ENCODE results near the gene KAZN.

Gene KAZN

DNA sequence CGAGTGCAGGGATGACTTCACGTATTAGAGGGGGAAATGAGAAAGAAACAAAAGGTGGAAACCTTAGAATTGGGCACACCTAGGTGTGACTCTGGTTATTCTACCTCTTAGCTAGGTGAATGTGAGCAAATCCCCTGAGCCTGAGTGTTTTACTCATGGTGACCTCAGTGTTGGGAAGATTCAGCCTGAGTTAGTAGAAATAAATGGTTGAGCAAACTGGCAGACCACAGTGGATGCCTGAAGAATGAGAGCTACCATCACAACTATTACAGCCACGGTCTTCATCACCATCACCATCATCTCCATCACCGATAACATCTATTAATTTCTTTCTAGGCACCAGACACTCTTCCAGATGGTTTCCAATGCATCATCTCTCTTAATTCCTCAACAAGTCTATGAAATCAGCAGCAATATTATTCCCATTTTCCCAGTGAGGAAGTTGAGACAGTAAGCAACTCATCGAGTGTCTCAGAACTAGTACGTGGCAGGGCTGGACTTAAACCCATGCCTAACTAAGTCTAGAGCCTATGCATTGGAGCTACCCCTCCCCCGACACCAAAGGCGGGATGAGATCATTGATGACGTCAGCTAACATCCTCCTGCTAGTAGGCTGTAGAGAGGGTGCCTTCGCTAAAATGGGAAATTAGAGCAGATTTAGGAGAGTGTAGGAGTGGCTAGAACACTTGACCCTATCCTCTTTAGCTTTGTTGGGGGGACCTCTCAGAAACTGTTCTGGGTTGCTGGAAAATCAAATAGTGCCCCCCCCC is 7.9 kb upstream of the KAZN start:
- DNase-seq: no peak

- no peak for DNase-seq
Observed at GRCh38 chr1:14591600-14591999, 6.9 kb upstream of the KAZN start.

DNA sequence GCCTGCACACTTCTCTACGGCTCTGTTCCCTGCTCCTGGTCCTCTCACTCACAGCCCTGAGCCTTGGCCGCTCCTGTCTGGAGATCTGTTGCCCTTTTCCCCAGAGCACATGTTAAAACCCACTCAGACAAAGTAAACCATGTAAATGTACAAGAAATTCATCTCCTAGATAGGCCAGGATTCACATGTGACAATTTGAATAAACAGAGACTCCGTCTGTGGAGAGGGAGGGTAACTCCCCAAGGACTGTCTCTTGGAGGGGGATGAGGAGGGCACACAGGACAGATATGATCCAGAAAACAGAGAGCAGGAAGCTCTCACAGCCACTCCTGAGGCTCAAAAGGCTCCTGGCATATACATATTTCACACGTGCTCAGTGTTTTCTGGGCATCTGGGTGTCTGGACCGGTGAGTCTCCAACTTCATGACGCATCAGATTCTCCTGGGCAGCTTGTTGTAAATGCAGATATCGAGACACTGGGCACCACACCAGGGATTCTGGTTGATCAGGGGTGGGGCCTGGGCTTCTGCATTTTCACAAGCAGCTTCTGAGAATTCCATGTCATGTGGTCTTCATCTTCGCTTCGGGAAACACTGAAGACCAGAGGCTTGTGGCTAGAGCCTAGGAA is 6.4 kb upstream of the KAZN start:
- DNase-seq: no peak

DNA sequence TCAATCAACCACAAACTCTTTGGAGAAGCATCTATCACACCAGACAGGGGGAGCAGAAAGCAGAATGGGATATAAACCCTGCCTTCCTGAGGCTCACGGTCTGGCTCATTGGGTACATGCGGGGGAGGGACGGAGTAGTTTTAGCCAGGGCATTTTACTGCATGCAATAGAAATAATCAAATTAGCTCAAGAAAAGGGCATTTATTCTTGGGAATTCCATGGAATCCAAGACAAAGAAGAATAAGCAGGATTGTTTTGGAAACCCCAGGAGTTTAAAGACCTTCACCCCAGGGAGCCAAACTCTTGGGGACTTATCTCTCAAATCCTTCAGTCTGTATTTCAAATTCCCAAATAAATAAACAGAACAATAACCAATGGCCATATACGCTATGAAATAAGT is 5.2 kb upstream of the KAZN start:
- no peak for DNase-seq

DNA sequence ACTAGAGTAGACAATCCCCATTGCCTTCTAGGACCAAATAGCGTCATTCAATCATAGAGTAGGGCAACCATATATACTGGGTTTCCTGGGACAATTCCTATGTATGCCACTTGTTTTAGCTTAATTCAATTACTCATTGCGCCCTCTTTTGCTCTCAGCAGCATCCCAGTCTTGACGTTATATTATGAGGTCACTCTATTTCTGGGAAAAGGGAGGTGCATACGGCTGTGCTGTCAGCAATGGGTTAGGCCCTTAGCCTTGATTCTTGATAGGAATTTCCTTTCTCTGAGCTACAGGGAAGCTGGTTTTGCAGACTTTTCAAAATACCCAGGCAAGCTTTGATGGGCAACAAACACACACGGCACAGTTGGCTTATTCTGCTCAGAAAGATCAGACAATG is 4.4 kb upstream of the KAZN start:
- DNase-seq: no peak

DNA sequence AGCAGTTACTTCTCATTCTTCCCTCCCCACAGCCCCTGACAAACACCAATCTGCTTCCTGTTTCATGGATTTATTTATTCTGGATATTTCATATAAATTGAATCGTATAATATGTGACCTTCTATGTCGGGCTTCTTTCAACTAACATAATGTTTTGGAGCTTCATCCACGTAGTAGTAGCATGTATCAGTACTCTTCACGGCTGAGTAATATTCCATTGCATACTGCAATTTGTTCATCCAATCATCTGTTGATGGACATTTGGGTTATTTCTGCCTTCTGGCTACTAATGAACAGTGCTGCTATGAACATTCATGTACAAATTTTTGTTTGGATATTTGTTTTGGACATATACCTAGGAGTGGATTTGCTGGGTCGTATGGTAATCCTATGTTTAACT is 1.9 kb upstream of the KAZN start:
- DNase-seq: no peak

DNA sequence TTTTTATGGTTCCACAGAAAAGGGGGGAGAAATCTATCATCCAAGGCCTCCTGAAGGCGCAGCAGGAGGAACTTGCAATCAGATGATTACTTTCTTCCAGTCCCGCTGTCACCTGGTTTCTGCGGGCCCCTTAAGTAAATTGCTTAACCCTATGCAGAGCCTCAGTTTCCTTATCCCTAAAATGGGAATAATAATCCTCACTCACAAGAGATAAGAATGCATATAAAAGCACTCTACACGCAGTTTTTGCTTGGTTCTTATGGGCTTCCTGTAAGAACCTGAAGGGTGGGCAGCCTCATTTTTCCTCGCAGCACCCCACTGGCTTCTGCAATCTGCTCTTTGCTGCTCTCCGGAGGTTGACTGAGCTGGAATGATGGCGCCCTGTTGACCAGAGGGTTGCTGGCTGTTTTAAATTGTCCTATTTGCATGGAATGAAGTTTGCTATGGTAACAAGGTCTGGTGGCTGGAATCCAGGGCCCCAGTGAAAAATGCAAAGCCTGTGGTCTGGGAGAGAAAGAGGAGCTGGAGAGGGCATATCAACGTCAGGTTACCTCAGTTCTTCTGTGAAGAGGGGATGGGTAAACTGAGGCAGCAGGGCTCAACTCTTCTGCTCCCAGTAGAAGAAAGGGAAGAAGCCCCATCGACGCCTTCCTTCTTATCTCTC is 1.0 kb upstream of the KAZN start:
- DNase-seq: no peak

DNA sequence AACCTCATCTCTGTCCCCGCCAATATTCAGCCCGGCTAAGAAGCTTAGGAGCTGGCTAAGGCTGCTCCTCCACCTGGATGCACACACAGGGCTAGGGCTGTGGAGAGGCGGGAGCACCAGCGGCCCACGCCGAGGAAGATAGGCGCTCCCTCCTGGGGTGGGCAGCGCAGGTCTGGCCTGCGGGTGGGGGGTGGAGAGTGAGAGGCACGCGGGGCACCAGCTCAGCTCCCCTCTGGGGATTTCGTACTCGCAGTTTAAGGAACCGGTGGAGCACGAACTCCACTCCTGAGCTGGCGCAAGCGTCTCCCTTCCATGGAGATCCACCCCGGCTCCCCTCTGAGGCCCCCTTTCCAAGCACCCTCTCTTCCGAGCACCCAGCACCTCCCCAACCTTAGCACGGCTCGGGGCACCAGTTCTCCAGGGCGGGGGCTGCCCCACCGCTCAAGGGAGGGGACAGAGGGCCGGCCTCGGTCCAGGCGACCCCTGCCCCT is 433 bp upstream of the KAZN start:
- DNase-seq: no peak

DNA sequence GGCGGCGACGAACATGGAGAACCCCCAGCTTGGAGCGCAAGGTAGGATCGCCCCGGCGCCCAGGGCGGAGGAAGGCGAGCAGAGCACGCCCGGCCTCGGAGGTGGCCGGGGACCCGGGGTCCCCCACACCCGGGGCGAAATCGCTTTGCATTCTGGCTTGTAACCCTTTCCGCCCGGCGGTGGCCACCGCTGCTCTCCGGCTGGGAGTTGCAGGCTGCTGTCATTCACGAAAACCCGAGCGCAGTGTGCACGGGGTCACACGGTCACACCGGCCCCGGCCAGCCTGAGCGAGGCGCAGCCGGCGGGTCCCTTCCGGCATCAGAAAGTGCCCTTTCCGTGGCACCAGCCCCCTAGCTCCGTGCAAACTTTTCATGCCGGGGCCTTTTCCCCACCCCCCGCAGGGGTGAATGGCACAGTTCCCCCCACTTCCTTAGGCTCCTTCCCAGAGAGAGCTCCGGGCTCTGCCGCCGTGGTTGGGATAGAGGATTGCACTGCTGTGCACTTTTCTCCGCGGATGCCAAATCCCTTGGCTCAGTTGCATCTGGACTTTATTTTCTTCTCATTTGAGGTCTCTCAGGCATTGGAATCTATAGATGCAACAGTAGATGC is 802 bp downstream of the KAZN start:
- DNase-seq: no peak

- DNase-seq: no peak
Observed at GRCh38 chr1:14599800-14600199, 1.3 kb downstream of the KAZN start.

- no peak for DNase-seq
Observed at GRCh38 chr1:14600405-14601112, 2.1 kb downstream of the KAZN start.

- DNase-seq: no peak
Observed at GRCh38 chr1:14602136-14602535, 3.7 kb downstream of the KAZN start.

GRCh38 chr1:14603645-14604044 is 5.2 kb downstream of the KAZN start:
- no peak for DNase-seq

GRCh38 chr1:14604414-14604813 is 5.9 kb downstream of the KAZN start:
- no peak for DNase-seq

GRCh38 chr1:14605945-14606344 is 7.5 kb downstream of the KAZN start:
- no peak for DNase-seq

GRCh38 chr1:14606632-14607031 is 8.1 kb downstream of the KAZN start:
- no peak for DNase-seq

DNA sequence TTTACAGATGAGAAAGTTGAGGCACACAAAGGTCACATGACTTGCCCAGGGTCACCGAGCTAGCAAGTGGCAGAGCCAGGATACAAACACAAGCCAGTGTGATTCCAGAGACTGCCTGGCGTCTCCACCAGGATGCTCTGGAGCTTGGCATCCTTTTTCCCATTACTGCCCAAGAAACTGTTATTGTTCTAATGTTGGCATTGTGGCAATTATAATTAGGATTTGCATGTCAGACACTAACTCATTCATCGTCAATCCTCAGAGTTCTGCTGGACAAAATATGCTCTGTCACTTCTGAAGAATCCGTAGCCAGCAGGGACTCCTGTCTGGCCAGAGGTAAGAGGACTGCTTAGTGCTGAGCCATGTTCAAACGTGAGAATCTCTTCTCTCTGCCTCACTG is 8.8 kb downstream of the KAZN start:
- DNase-seq: no peak

- DNase-seq: no peak
Observed at GRCh38 chr1:14608308-14608707, 9.8 kb downstream of the KAZN start.

- DNase-seq: no peak
Observed at GRCh38 chr1:14610761-14611160, 12.3 kb downstream of the KAZN start.

DNA sequence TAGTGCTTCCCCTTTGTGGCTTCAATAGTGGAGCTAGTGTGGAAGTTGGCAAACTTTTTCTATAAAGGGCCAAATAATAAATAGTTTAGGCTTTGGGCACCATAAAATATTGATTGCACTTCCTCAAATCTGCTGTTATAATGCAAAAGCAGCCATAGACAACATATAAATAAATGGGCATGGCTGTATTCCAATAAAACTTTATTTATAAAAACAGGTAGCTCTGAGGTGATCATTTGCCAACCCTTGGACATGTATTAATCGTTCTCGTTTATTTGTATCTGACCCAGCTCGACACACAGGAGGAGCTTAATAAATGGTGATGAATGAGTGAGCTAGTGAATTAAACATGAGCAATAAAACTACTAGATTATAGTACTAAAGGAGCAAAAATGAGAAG is 13.3 kb downstream of the KAZN start:
- no peak for DNase-seq

DNA sequence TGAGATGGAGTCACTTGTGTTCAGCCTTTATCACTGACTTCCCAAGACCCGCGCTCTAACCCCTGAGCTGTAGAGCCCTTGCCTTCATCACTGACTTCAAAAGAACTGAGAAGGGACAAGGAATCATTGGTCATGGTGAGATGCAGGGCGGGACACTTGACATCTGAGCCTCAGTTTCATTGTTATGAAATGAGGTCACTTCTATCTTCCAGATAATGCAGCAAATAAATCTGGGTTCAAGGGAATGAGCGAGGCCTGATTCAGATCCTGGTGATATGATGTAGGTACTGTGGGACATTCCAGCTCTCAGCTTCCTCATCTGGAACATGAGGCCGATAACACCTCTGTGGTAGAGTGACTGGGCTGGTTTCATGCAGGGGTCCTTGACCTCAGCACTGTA is 13.8 kb downstream of the KAZN start:
- DNase-seq: no peak

- no peak for DNase-seq
Observed at GRCh38 chr1:14613926-14614325, 15.4 kb downstream of the KAZN start.

DNA sequence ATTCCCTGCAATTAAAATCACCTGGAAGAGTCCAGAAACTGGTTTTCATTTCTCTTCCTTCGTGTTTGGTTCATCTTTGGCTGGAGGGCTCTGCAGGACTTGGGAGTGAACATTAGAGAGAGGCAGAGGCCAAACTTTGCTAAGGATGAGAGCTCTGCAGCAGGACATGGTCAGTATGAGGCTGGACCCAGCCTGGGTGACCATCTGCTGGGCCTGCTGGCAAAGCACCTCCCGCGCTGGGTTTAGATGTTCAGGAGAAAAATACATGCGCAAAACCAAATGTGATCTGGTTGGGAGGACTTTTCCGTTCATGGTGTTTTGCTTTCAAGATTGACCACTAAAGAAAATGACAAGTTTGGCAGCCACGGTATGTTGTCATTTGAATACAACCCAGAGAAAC is 15.9 kb downstream of the KAZN start:
- no peak for DNase-seq
